Prostate gland (tissue), 2 donors: ENCODE measurements around the gene AADACL3.

Experiments
- CTCF ChIP-seq, 4 experiments: fragments of 200-600 bp in 2 of 4; fragments of 450-650 bp in 2 of 4; sonication (generic) in 2 of 4; IDR thresholded peaks; 1 replicate in 3 of 4; 2 replicates in 1 of 4; pipeline ENCODE4 v1.5.1; 2016 to 2019; ENCODE audit warnings: antibody characterized with exemption in 4 of 4, mild to moderate bottlenecking in 2 of 4, moderate library complexity in 2 of 4
- POLR2AphosphoS5 ChIP-seq: sonication (generic); formaldehyde crosslinking; IDR thresholded peaks from one replicate; pipeline ENCODE4 v1.6.1; 2017; ENCODE audit warnings: antibody characterized with exemption

DNA sequence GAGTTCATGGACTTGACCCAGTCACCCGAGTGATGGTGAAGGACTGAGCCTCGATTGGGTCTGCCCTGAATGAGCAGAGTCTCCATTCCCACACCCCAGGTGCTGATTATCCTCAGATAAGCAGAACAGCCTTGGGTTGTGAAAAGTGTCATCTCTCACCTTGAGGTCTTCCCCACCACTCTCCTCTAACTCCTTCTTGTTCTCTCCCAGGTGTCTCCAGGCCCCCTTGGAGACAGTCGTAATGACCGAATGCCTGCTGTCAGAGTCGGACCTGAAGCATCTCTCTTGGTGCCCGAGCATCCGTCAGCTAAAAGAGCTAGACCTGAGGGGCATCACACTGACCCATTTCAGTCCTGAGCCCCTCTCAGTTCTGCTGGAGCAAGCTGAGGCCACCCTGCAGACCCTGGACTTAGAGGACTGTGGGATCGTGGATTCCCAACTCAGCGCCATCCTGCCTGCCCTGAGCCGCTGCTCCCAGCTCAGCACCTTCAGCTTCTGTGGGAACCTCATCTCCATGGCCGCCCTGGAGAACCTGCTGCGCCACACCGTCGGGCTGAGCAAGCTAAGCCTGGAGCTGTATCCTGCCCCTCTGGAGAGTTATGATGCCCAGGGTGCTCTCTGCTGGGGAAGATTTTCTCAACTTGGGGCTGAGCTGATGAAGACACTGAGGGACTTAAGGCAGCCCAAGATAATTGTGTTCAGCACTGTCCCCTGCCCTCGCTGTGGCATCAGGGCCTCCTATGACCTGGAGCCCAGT, 61.1 kb downstream of the AADACL3 start:
- TF ChIP-seq CTCF (IDR thresholded peaks at IDR 0.05) (no peak), POLR2AphosphoS5 (no peak)
